GM10248 (cell line): ENCODE data around the gene SLC37A1.

Source experiments
- CTCF ChIA-PET: fragments of 300-600 bp; sonication (Branson Sonifier 250); formaldehyde crosslinking; extraction: SDS; loops from one replicate; lab custom pipeline; 2021; ENCODE audit warnings: antibody characterized with exemption; lab: Yijun Ruan, JAX
- POLR2A ChIA-PET: fragments of 350-650 bp; sonication (Branson Sonifier 250); formaldehyde crosslinking; extraction: SDS; loops from one replicate; lab custom pipeline; 2020; ENCODE audit warnings: antibody characterized with exemption; lab: Yijun Ruan, JAX
- DNase-seq: peaks from one replicate; pipeline ENCODE4 v3.0.0; 2012; ENCODE audit errors: extremely low spot score
- TF ChIP-seq, protein P1 (sequence below): IDR thresholded peaks from 2 replicates; pipeline ENCODE4 v1.5.1; 2012; ENCODE audit warnings: mild to moderate bottlenecking, low read depth; ENCODE audit errors: extremely low read depth, missing control alignments, control extremely low read depth

The SLC37A1 gene

DNA sequence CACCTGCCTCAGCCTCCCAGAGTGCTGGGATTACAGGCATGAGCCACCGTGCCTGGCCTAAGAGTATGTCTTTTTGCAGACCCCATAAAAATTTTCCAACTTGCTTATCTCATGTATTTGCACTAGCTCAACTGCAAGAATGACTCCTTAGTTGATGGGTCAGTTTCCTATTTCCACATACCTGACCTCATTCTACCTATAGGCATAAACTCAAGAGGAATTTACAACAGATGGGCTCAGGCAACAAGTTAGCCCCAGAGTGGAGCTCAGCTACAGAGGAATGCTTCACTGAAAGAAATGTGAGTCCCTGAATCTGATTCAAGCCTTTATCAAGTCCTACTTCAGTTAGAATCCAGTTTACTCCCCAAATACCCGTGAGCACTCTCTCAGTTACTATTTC lies 5.3 kb upstream of the SLC37A1 start:
- DNase-seq, result no peak
- ChIA-PET CTCF (no interaction called here), POLR2A (no interaction called here)
- TF ChIP-seq, protein P1, sequence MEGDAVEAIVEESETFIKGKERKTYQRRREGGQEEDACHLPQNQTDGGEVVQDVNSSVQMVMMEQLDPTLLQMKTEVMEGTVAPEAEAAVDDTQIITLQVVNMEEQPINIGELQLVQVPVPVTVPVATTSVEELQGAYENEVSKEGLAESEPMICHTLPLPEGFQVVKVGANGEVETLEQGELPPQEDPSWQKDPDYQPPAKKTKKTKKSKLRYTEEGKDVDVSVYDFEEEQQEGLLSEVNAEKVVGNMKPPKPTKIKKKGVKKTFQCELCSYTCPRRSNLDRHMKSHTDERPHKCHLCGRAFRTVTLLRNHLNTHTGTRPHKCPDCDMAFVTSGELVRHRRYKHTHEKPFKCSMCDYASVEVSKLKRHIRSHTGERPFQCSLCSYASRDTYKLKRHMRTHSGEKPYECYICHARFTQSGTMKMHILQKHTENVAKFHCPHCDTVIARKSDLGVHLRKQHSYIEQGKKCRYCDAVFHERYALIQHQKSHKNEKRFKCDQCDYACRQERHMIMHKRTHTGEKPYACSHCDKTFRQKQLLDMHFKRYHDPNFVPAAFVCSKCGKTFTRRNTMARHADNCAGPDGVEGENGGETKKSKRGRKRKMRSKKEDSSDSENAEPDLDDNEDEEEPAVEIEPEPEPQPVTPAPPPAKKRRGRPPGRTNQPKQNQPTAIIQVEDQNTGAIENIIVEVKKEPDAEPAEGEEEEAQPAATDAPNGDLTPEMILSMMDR, result no peak

DNA sequence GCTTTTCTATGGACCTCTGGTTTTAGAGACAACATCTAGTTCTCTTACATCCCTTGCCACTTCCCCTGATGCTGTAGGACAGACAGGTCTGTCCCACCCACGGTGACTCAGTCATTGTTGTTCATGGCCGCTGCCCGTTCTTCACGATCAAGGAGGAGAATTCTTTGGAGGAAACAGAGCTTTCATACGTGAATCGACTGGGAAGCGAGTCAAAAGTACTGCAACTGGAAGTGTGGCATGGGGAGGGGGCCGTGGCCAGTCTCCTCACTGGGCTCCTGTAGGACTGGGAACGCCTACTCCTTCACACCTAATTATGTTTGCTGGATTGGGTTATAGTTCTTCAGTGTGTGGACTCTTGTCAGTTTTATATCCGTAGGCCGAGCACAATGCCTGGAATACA lies 4.4 kb upstream of the SLC37A1 start:
- CTCF ChIA-PET, result no interaction called here
- POLR2A ChIA-PET, result no interaction called here
- TF ChIP-seq, protein P1, result no peak
- DNase-seq, result no peak

DNA sequence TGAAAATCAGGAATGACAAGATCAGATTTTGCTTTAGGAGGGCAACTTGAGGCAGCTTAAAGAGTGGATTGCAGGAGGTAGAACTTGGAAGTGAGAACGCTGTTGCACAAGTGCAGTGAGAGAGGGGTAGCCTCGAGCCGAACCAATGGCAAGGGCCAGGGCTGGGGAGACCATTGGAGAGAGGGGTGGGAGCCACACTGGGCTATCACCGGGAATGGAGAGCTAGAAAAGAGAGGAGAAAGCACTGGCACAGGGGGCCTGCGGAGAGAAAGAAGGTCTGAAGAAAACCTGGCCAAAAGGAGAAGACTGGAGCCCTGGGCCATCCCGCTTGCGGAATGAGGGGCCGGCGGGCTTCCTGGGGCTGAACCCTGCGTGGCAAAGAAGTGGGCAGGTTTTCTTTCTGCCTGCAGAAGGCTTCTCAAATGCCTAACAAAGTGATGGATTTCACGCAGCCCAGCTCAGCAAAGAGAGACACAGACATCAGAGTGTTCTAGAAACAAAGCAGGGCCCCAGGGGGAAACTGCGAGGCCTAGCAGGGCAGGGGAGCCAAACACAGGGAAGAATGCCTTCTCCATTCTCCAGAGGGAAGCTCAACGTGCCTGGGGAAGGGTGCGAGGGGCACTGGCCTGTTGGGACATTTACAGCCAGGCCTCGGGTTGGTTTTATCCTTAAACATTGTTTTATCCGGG lies 1.2 kb upstream of the SLC37A1 start:
- DNase-seq, result no peak

DNA sequence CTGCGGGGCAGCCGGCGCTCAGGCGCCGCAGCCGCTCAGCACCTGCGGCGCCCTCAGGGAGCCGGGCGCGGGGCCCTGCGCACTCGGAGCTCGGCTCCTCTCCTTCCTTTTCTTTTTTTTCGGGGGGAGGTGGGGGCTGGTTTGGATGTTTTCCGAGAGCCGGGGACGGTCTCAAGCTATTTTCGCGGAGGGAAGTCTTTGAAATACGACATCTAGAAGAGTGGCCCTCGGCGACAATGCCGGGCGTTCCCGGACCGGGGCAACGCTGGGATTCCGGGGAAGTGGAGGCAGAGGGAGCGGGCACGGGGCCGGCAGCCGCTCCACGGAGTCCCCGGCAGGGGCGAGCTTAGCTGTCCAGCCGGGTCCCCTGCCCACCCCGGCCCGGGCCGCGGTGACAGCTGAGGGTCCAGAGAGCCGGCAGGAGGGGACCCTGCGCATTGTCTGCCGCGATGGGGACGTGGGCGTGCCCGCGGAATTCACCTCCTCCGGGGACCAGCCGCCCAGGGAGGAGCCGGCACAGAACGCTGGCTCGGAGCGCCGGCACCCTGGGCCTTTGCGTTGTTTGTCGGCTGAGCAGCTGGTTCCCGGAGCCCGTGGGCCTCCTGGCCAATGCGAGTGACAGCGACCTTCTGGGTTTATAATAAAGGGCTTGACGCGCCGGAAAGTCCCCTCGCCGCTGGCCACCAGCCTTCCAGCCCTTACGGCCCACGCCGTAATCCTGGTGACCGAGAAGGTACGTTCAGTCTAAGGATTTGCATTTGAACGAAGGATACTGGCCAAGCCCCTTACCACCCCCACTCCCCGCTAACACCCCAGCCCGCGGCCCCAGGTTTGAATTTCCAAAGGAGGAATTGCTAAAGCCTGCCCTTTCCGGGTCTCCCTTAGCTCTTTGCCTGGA lies 582 bp downstream of the SLC37A1 start:
- ChIA-PET CTCF (interaction anchor here (0.9 to 1.9 kb wide), 5 partner anchors 9 to 369 kb away, joined by 3 to 6 read pairs (median 5); no protein-coding TSS in a partner anchor), POLR2A (interaction anchor here (0.6 to 1.3 kb wide), 2 partner anchors 10 to 22 kb away, joined by 3 to 6 read pairs; no protein-coding TSS in a partner anchor)
- peak; percentile 74 for DNase-seq
- TF ChIP-seq, protein P1, result no peak

More for the DNA sequence above, 1.2 kb upstream of the SLC37A1 start:
- ChIA-PET POLR2A (no interaction called here), CTCF (interaction anchor here (0.7 to 2.0 kb wide), 10 partner anchors 9 to 203 kb away, joined by 3 to 6 read pairs (median 3); no protein-coding TSS in a partner anchor)
- TF ChIP-seq, protein P1, result no peak

DNA sequence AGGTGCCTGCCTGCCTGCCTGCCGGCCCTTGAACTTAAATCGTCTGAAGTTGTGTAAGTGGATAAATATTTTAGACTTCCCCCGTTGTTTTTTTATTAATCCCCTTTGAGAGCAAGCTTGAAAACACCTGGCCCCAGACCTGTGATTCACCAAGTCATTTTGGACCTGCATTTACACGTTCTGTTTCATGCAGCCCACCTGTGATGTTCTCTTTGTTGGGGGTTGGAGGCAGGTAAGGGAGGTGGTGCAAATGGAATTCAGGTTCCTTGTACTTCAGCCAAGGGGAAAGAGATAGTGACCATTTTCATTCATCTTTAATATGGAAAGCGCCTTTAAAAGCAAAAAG lies 1.2 kb downstream of the SLC37A1 start:
- TF ChIP-seq, protein P1, result no peak
- CTCF ChIA-PET, result interaction anchor here (0.9 to 1.5 kb wide), 3 partner anchors 9 to 370 kb away, joined by 3 to 6 read pairs (median 5); no protein-coding TSS in a partner anchor
- DNase-seq, result no peak
- POLR2A ChIA-PET, result interaction anchor here (0.6 to 1.3 kb wide), 2 partner anchors 9 to 21 kb away, joined by 3 to 6 read pairs; no protein-coding TSS in a partner anchor
